Stimulated activated CD8-positive, alpha-beta memory T cell treated with anti-CD3 and anti-CD28 coated beads, Interleukin-7, amount 100 ng/mL, for 24 hours (primary cell): ENCODE results near the gene SKA1.
"Not testable (repeated sequence)": the region's sequence is repeated elsewhere in the genome, so short reads cannot be mapped to it uniquely, and the experiment has no call there.

Source experiments
- DNase-seq: peaks from one replicate; pipeline ENCODE4 v3.0.0-alpha.2; 2020; ENCODE audit warnings: low read depth

Gene SKA1

DNA sequence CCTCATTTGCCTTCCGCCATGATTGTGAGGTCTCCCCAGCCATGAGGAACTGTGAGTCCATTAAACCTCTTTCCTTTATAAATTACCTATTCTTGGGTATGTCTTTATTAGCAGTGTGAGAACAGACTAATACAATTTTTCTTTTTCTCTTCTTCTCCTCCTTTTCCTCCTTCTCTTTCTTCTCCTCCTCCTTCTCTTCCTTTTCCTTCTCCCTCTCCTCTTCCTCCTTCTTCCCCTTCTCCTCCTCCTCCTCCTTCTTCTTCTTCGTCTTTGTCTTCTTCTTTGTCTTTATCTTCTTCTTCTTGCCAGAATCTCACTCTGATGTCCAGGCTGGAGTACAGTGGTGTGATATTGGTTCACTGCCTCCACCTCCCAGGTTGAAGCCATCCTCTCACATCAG lies 20.2 kb downstream of the SKA1 start:
- no peak for DNase-seq

DNA sequence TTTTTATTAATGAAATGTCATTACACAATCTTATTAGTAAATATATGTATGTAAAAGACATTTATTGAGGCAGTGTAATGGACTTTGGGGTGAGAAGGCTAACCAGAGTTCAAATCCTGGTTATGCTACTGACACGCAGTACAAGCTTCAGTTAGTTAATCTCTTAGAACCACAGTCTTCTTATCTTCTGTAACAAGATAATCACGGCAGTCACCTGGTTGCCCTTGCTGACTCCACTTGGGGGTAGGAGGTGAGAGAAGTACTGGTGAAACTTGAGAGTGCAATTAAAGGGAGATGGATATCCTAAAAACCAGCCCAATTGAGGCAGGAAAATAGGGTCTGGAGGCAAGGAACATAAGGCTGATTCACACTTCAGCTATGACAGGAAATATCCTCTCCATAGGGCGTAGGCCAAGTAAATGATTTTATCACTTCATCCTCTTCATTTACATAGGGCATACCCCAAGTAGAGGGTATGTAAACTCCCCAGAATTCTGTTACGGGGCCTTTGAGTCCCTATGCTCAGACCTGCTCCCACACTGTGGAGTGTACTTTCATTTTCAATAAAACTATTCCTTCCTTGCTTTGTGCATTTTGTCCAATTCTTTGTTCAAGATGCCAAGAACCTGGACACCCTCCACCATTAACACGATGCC lies 21.3 kb downstream of the SKA1 start:
- no peak for DNase-seq

DNA sequence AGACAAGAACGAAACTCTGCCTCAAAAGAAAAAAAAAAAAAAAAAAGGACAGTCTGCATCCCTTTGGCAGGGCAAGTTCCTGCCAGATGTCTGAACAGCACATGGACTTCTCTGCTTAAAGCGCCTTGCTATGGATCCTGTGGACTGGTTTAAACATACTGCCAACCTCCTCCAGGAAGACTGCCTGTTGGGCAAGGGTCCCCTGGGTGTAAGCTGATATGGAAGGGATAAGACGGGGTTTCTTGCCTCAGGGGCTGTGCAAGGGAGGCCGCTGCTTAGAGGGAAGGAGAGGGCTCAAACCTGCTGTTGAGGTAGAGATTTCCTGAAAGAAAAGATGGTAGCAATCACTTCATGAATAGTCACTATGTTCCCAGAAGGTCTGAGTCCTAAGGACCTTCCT lies 22.2 kb downstream of the SKA1 start:
- no peak for DNase-seq

DNA sequence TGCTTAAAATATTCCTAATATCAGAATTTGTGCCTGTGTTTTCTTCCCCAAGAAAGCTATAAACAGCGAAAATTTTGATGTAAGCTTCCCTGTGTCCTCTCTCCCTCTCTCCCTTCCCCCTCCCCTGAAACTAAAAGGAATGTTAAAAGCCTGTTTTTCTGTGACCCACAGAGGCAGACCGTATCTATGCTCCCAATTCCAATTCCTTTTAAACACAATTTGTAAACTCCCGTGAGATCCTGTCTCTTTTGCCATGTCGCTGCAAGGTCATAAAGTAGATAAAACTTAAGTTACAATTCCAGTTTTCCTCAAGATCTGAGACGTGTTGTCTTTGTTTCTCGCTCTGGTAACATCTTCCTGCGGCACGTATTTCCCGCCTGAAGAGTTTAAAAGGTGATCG lies 23.3 kb downstream of the SKA1 start:
- DNase-seq: no peak

DNA sequence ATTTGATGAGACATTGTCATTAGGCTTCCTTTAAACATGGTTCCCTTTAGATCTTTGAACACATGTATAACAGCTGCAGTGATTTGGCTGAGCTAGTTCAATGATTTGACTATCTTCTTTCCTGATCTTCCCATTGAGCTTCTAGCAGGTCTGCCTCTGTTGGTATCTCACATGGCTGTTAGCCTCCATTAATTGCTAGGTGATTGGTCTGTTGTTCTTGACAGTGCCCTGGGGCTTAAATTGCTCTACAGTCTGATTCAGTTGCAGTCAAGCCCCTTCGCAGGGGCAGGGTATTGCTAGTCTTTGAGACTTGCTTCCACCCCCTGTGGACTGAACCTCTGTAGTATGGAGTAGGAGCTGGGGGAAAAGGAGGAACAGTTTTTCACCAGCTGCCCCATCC lies 24.1 kb downstream of the SKA1 start:
- no peak for DNase-seq

DNA sequence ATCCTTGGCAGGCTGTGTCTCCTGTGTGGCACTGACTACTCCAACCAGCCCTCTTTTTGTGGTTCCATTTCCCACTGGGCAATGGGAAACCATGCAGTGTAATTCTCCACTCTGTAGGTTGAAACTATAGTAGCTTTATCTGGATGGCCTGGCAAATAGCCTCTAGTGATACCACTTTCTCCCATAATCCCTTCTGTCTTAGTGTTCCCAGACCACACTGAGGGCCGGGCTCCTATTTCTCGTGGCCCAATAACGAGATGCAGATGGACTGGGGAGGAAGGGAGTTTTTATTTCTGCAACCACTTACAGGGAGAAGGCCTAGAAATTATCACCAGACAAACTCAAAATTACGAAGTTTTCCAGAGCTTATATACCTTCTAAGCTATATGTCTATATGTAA lies 24.7 kb downstream of the SKA1 start:
- no peak for DNase-seq

DNA sequence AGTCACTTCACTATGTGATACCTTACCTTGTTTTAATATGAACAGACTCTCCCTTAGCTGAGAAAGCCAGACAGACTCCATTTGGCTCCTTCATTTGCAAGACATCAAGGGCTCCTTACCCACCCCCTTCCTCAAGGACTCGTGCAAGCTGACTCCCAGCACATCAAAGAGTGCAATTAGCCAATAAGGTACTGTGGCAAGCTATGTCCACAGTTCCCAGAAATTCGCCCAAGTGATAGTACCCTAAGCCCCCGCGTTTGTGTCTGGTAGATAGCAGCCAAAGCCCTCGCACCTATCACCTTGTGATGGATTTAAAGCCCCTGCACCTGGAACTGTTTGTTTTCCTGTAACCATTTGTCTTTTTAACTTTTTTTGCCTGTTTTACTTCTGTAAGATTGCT lies 25.6 kb downstream of the SKA1 start:
- DNase-seq: not testable (repeated sequence)

DNA sequence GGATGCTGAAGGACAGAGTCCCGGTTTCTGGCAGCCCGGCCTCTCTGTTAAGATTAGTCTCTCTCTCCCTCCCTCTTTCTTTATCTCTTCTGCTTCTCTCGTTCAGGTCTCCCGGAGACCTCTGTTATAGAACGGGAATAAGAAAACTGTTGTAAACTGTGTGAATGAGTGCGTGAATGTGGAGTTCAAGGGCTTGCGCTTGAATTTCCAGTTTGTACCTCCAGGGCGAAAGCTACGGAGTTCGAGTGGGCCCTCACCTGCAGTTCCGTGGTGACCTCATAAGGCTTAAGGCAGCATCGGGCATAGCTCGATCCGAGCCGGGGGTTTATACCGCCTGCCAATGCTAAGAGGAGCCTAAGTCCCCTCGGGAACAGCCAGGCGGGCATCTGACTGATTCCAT lies 26.4 kb downstream of the SKA1 start:
- no peak for DNase-seq

DNA sequence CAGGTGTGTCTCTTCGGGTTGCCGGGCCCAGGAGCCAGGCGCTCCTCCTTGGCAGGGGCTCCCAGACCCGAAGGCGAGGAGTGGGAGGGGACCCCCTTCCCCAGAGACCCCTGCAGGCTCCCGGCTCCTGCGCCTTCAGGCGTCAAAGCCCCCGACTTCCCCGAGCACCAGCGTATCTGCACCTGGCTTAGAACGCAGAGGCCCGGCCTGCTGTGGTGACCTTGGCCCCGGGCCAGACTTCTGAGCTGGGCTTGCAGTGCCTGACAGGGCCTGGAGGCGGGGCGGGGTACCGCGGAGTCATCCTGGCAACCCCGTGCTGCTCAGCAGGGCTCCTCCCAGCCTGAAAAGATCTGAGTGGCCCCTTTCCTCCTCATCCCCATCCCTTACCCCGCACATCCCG lies 27.0 kb downstream of the SKA1 start:
- DNase-seq: no peak

DNA sequence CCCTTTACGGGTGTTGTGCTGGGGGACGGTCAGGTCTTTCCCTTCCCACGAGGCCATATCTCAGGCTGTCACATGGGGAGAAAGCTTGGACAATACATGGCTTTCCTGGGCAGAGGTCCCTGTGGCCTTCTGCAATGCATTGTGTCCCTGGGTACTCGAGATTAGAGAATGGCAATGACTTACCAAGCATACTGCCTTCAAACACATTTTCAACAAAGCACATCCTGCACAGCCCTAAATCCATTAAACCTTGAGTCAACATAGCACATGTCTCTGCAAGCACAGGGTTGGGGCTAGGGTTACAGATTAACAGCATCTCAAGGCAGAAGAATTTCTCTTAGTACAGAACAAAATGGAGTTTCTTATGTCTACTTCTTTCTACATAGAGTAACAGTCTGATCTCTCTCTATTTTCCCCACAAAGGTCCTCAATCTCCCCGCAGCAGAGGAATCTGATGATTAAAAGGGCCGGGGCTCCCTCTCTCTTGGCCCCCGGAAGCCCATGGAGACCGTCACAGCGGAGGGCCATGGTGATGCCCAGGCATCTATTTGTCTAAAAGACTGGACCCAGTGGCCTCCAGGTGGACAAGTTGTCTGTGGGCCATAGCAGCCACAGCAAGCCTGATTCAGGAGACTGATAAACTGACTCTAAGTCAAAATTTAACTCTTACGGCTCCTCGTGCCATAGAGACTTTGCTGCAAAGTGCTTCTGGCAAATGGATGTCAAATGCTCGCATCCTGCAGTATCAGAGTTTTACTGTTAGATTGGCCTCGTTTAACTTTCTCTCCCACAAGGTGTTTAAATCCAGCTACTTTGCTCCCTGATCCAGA lies 30.1 kb downstream of the SKA1 start:
- not testable (repeated sequence) for DNase-seq

DNA sequence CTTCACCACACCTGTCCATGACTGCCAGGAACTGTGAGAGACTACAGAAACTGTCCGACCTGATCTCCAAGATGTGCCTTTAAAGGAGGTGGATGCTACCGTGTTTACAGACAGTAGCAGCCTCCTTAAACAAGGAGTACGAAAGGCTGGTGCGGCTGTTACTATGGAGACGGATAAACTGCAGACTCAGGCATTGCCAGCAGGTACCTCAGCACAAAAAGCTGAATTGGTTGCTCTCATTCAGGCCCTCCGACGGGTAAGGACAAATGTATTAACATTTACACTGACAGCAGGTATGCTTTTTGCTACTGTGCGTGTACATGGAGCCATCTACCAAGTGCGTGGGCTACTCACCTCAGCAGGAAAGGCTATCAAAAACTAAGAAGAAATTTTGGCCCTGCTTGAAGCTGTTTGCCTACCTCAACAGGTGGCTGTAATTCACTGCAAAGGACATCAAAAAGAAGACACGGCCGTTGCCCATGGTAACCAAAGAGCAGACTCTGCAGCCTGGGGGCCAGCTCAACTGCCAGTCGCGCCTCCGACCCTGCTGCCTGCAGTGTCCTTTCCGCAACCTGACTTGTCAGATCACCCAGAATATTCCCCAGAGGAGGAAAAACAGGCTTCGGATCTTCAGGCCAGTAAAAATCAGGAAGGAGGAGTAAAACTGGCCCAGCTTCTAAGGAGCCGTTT lies 30.9 kb downstream of the SKA1 start:
- no peak for DNase-seq

DNA sequence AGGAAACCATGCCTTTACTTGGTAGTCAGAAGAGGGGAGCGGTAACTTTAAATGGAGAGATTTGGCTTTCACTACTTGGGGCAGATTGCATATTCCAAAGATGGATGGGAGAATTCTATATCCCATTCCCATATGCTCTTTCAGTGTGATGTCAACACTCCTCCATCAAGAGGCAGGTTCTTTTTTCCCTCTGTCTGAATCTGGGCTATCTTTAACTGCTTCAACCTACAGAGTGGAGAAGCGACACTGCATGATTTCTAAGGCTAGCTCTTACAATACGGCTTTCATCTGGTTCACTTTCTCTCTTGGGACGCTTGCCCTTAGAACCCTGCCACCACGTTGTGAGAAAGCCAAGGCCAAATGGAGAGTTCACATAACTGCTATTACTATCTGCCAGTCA lies 34.4 kb downstream of the SKA1 start:
- DNase-seq: no peak

DNA sequence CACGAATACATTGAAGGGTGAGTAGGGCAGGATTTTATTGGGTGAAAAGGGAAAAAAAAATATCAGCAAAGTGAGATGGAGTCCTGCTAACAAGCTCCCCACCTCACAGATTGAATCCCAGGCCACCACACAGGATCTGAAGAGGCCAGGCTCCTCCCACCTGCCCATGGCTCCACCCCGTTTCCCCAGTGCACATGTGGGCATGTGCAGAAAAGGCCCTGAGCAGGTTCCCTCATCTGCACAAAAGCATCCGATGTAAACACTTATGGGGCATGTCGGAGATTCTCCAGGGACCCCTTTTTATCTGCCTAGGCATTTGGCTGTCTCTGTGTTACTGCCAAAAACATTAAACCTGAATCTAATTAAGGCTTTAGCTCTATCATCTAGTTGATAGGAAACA lies 35.2 kb downstream of the SKA1 start:
- no peak for DNase-seq

DNA sequence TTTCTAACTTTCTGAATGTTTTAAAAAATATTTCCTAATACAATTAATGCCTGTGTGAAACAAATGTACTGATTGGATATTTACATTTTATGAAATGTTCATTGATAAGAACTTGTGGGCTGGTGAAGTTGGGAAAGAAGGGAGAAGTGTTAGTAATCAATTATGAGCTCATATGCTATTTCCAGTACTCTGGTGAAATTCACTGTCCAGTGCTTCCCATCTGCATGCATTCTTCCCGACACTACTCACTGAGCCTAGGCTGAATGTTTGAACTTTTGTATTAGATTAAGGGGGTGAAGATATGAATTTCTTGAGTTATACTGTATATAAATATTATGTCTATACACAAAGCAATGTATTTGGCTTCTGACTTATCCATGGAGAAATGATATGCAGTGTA lies 36.0 kb downstream of the SKA1 start:
- no peak for DNase-seq

DNA sequence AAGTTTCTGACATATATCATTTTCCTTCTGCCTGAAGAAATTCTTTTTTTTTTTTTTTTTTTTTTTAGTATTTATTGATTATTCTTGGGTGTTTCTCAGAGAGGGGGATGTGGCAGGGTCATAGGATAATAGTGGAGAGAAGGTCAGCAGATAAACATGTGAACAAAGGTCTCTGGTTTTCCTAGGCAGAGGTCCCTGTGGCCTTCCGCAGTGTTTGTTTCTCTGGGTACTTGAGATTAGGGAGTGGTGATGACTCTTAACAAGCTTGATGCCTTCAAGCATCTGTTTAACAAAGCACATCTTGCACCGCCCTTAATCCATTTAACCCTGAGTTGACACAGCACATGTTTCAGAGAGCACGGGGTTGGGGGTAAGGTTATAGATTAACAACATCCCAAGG lies 42.0 kb downstream of the SKA1 start:
- not testable (repeated sequence) for DNase-seq

DNA sequence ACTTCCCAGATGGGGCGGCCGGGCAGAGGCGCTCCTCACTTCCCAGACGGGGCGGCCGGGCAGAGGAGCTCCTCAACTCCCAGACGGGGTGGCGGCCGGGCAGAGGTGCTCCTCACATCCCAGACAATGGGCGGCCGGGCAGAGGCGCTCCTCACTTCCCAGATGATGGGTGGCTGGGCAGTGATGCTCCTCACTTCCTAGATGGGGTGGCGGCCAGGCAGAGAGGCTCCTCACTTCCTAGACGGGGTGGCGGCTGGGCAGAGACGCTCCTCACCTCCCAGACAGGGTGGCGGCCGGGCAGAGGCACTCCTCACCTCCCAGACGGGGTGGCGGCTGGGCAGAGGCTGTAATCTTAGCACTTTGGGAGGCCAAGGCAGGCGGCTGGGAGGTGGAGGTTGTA lies 42.9 kb downstream of the SKA1 start:
- DNase-seq: not testable (repeated sequence)

DNA sequence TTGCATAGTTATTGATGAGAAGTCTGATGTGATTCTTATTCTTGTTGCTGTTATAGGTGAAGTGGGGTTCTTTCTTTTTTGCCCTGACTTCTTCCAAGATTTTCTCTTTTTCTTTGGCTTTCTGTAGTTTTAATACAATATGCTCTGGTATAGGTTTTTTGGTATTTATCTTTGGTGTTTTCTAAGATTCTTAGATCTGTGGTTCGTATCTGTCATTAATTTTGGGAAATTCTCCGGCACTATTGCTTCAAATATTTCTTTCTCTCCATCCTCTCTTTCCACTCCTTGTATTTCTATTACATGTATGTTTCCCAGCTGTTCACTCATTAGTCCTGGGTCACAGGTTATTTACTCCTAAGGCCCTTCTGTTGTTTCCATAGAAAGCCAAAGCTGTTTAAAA lies 43.8 kb downstream of the SKA1 start:
- DNase-seq: no peak

DNA sequence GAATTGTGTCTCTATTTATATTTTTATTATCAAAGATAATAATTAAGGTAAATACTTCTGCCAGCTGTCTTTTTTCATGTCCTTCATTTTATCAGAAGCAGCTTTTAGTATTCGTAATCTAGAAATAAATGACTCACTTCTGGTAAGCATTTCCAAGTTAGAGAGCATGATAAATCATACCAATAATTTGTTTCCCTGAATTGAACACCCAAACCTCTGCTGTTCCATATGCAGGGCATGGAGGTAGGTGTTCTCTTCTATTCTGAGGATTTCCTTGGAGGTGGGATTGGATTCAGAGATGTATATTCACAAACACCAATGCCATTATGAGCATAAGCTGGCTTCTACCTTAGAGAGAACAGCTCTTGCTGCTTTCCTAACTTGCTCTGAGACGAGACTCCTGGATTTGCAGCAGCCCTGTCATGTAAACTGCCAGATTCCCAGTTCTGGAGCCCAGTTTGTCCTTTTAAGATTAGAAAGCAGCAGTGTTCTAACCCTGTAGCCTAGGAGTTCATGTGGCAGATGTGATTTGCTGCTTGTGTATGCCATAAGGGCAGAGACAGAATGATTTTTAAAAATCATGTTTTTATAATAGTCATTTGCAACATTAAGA lies 47.5 kb downstream of the SKA1 start:
- no peak for DNase-seq

DNA sequence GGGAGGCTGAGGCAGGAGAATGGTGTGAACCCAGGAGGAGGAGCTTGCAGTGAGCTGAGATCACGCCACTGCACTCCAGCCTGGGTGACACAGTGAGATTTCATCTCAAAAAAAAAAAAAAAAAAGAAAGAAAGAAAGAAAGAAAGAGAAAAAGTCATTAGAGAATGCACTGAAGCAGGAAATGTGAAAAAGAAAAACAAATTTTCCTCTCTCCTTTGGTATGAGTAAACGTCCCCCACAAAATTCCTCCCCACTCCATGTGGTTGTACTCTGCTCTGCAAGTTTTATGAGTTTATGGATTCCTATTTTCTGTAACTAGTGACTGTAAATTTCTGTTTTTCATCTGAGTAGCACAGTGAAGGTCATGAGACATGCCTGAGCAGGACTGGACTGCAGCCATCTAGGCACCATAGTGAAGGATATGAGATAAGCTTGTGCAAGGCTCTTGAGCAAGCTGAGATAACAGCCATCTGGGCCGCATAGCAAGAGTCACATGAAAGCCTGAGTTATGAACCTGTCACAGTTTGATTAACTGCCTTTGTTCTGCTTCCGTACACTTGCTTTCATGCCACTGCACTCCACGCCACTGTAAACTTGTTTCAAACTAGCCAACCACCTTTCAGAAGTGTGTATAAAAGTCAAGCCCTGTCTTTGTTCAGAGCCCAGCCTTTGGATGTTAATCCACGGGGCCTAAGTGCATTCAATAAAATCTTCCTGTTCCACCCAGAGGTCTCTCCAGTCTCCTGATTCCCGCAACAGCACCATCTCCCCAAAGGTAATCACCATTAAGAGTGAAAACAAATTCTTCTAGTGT lies 50.2 kb downstream of the SKA1 start:
- DNase-seq: no peak

DNA sequence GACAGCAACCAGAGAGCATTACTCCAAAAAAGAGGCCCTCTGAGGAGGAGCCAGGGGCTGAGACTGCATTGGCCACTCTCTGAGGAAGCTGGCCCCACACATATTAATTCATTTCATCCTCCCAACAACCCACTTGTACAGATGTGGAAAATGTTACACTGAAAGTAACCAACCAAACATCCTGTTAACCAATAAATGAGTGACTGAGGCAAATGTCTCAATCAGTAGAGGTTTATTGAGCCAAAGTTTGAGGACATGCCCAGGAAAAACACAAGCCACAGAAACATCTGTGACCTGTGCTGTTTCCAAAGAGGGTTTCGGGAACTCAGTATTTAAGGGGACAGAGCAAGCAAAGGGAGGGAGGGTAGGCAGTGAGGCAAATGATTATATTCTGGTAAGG lies 53.0 kb downstream of the SKA1 start:
- DNase-seq: no peak

DNA sequence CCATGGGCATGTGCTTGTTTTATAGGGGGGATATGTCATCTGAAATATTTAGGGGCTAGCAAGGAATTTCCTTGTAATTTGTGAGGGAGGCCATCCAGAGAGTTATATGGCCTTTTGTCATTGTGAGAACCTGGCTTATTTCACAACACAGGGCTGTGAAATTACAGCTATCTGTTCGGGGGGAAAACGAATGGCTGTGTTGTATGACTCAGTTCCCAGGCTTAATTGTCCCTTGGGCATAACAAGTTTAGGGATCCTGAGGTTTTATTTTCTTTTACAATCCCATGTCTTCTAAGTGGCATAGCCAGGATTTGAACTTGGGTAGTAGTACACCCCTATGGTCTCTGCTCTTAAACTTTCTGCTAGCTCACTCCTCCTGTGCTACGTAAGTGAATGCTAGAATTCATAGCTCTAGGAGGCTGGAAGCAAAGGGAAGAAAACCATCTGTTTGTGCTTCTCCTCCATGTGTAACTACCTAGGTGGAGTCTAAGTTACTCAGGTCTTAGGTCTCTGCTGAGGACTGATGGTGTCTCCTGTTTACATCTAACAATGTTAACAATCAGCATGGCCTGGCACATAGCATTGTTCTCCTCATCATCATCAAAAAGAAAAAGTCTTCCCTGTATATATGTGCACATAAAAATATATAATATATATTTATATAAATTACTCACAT lies 53.8 kb downstream of the SKA1 start:
- no peak for DNase-seq
